Uterus (tissue), 4 donors: Measurements from ENCODE around the gene KIAA0753. TPM values are rescaled to one million over a fixed set of nuclear protein-coding genes. Genes with fewer than 3 reads are reported as not detected.

Experiments used
- DNase-seq, 2 donors: peaks; one replicate each; pipeline ENCODE4 v3.0.0-alpha.2; 2019 to 2020
- H3K27ac ChIP-seq, 2 donors: fragments of 200-600 bp; sonication (generic); 1 replicate in 1 of 2; 2 replicates in 1 of 2; pipeline ENCODE4 v1.5.1; 2016 to 2018
- H3K27me3 ChIP-seq, 2 donors: fragments of 200-600 bp; sonication (generic); one replicate each; pipeline ENCODE4 v1.5.1; 2018 to 2019; ENCODE audit warnings: control low read depth in 1 of 2
- H3K36me3 ChIP-seq, 2 donors: fragments of 200-600 bp; sonication (generic); one replicate each; pipeline ENCODE4 v1.5.1; 2019; ENCODE audit warnings: control low read depth in 1 of 2
- H3K4me1 ChIP-seq, 2 donors: fragments of 200-600 bp; sonication (generic); one replicate each; pipeline ENCODE4 v1.5.1; 2018 to 2019; ENCODE audit warnings: control low read depth in 1 of 2
- H3K4me3 ChIP-seq, 2 donors: fragments of 200-600 bp; sonication (generic); 1 replicate in 1 of 2; 2 replicates in 1 of 2; pipeline ENCODE4 v1.5.1; 2018 to 2019; ENCODE audit warnings: mild to moderate bottlenecking in 1 of 2
- H3K9me3 ChIP-seq, 2 donors: fragments of 200-600 bp; sonication (generic); one replicate each; pipeline ENCODE4 v1.5.1; 2019; ENCODE audit warnings: control low read depth in 1 of 2
- CTCF ChIP-seq, 4 experiments: fragments of 200-600 bp in 2 of 4; fragments of 450-650 bp in 2 of 4; sonication (generic) in 2 of 4; IDR thresholded peaks; one replicate each; pipeline ENCODE4 v1.5.1; 2016 to 2019; ENCODE audit warnings: antibody characterized with exemption in 4 of 4, mild to moderate bottlenecking in 2 of 4, moderate library complexity in 1 of 4
- POLR2A ChIP-seq, 2 donors: fragments of 450-650 bp; IDR thresholded peaks; one replicate each; pipeline ENCODE4 v1.6.1; 2016; ENCODE audit warnings: antibody characterized with exemption in 2 of 2, mild to moderate bottlenecking in 1 of 2, moderate library complexity in 1 of 2
- intact Hi-C: fragments of 100-400 bp; cut with DNase I; formaldehyde crosslinking; loops from one replicate; pipeline ENCODE4 v1.15.1; 2023; ENCODE audit warnings: low total_unique reads
- total RNA-seq, 4 donors: library from RNA; depleted of rRNA in 3 of 4; stranded (reverse); fragments of >200 nt in 3 of 4; gene quantifications; one replicate each; pipeline versions ENCODE4 v1.1.0 to v1.2.4, GENCODE V29; 2014 to 2023
- donor health status: DM: yes; HTN: yes; CAD: no.

Gene KIAA0753
- total RNA-seq, 4 donors from 2014 or later = 6.2 to 52.3 (median 28.8) TPM

GRCh38 chr17:6636616-6637457, 3.7 kb downstream of the KIAA0753 start:
- peaks cover 0 to 13% of the 10 kb centered on the region in 2 donors for H3K4me1 ChIP-seq
- H3K27me3 ChIP-seq = no peaks in the 10 kb centered on the region
- H3K9me3 ChIP-seq = no peaks in the 10 kb centered on the region
- no peaks in the 10 kb centered on the region for H3K36me3 ChIP-seq
- intact Hi-C loops = no loop called here
- H3K4me3 ChIP-seq = no peak overlapping the region
- DNase-seq = no peak
- no peak overlapping the region for H3K27ac ChIP-seq
- TF ChIP-seq POLR2A (IDR thresholded peaks at IDR 0.05) = no peak
- no peak for TF ChIP-seq CTCF (IDR thresholded peaks at IDR 0.05)

GRCh38 chr17:6636105-6636504, 4.4 kb downstream of the KIAA0753 start:
- intact Hi-C loops = no loop called here
- Histone ChIP-seq H3K9me3 (no peaks in the 10 kb centered on the region), H3K27me3 (no peaks in the 10 kb centered on the region), H3K27ac (no peak overlapping the region), H3K36me3 (no peaks in the 10 kb centered on the region), H3K4me1 (peaks cover 0 to 13% of the 10 kb centered on the region in 2 donors), H3K4me3 (no peak overlapping the region)
- no peak for DNase-seq
- TF ChIP-seq POLR2A (IDR thresholded peaks at IDR 0.05) = no peak
- TF ChIP-seq CTCF (IDR thresholded peaks at IDR 0.05) = no peak

GRCh38 chr17:6633263-6633662, 7.2 kb downstream of the KIAA0753 start:
- no peaks in the 10 kb centered on the region for H3K4me1 ChIP-seq
- no peaks in the 10 kb centered on the region for H3K9me3 ChIP-seq
- no peak overlapping the region for H3K4me3 ChIP-seq
- no peak overlapping the region for H3K27ac ChIP-seq
- H3K27me3 ChIP-seq = no peaks in the 10 kb centered on the region
- TF ChIP-seq POLR2A (IDR thresholded peaks at IDR 0.05) = no peak
- no peak for TF ChIP-seq CTCF (IDR thresholded peaks at IDR 0.05)
- DNase-seq = no peak
- intact Hi-C loops = loop anchor here (5.0 kb wide), 1 partner anchor 1639 kb away; no protein-coding TSS in a partner anchor
- H3K36me3 ChIP-seq = no peaks in the 10 kb centered on the region

- Histone ChIP-seq H3K27me3 (no peaks in the 10 kb centered on the region), H3K36me3 (no peaks in the 10 kb centered on the region), H3K9me3 (no peaks in the 10 kb centered on the region), H3K4me3 (no peak overlapping the region), H3K4me1 (no peaks in the 10 kb centered on the region), H3K27ac (no peak overlapping the region)
- DNase-seq = no peak
- intact Hi-C loops = loop anchor here (5.0 kb wide), 1 partner anchor 1640 kb away; no protein-coding TSS in a partner anchor
- no peak for TF ChIP-seq POLR2A (IDR thresholded peaks at IDR 0.05)
- TF ChIP-seq CTCF (IDR thresholded peaks at IDR 0.05) = no peak
These were observed 8.0 kb downstream of the KIAA0753 start for GRCh38 chr17:6632530-6632929.

GRCh38 chr17:6630390-6630789, 10.1 kb downstream of the KIAA0753 start:
- intact Hi-C loops = loop anchor here (5.0 kb wide), 1 partner anchor 1642 kb away; no protein-coding TSS in a partner anchor
- Histone ChIP-seq H3K27ac (no peak overlapping the region), H3K36me3 (no peaks in the 10 kb centered on the region), H3K4me1 (no peaks in the 10 kb centered on the region), H3K4me3 (no peak overlapping the region), H3K9me3 (no peaks in the 10 kb centered on the region), H3K27me3 (no peaks in the 10 kb centered on the region)
- no peak for DNase-seq
- TF ChIP-seq POLR2A (IDR thresholded peaks at IDR 0.05) (no peak), CTCF (IDR thresholded peaks at IDR 0.05) (no peak)
